Adrenal gland (tissue), 5 donors: ENCODE data around the gene URB2.

Experiments used
- POLR2A ChIP-seq, 2 donors: fragments of 450-650 bp; IDR thresholded peaks; one replicate each; pipeline ENCODE4 v1.6.1; 2017; ENCODE audit warnings: antibody characterized with exemption in 2 of 2, mild to moderate bottlenecking in 2 of 2, moderate library complexity in 1 of 2
- TF ChIP-seq, protein P1 (sequence below), 6 experiments: fragments of 450-650 bp in 4 of 6; fragments of 200-600 bp in 2 of 6; sonication (generic) in 1 of 6; IDR thresholded peaks; 1 replicate in 5 of 6; 2 replicates in 1 of 6; pipeline versions ENCODE4 v1.5.1 to v1.8.0; 2016 to 2021; ENCODE audit warnings: antibody characterized with exemption in 6 of 6, mild to moderate bottlenecking in 2 of 6, moderate library complexity in 1 of 6
- donor health status: DM: no; HTN: no; CAD: no.

DNA sequence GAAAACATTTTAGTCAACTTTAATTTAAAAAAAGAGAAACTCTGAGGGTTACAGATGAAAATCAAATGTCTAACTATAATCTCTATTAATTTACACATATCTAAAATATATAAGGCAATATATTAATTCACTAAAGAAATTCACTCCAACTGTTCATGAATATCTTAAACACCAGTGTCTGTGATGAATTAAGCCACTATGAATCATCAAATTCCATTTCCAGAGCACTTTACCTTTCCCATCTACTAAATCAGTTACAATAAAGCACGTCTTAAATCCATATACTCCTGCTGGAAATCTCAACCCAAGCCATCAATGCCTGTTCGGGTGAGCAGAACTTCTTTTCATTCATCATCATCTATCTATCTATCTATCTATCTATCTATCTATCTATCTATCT is 4.4 kb upstream of the URB2 start:
- TF ChIP-seq POLR2A (IDR thresholded peaks at IDR 0.05), result no peak
- TF ChIP-seq, protein P1, sequence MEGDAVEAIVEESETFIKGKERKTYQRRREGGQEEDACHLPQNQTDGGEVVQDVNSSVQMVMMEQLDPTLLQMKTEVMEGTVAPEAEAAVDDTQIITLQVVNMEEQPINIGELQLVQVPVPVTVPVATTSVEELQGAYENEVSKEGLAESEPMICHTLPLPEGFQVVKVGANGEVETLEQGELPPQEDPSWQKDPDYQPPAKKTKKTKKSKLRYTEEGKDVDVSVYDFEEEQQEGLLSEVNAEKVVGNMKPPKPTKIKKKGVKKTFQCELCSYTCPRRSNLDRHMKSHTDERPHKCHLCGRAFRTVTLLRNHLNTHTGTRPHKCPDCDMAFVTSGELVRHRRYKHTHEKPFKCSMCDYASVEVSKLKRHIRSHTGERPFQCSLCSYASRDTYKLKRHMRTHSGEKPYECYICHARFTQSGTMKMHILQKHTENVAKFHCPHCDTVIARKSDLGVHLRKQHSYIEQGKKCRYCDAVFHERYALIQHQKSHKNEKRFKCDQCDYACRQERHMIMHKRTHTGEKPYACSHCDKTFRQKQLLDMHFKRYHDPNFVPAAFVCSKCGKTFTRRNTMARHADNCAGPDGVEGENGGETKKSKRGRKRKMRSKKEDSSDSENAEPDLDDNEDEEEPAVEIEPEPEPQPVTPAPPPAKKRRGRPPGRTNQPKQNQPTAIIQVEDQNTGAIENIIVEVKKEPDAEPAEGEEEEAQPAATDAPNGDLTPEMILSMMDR (IDR thresholded peaks at IDR 0.05), result no peak
